Large intestine (tissue), 3 donors: Measurements from ENCODE around the gene CBFA2T3. TPM values are rescaled to one million over a fixed set of nuclear protein-coding genes. Genes with fewer than 3 reads are reported as not detected.

Source experiments
- DNase-seq, 2 donors: peaks; one replicate each; pipeline versions ENCODE4 v3.0.0 to v3.0.0-alpha.2; 2013
- H3K27ac ChIP-seq: one replicate; pipeline ENCODE4 v1.5.1; 2013; ENCODE audit warnings: low read length
- H3K27me3 ChIP-seq: 2 replicates; pipeline ENCODE4 v1.6.1; 2013; ENCODE audit warnings: low read length; ENCODE audit not compliant: control insufficient read depth, insufficient read depth
- H3K36me3 ChIP-seq: 2 replicates; pipeline ENCODE4 v1.6.1; 2013; ENCODE audit warnings: low read length; ENCODE audit not compliant: control insufficient read depth, insufficient read depth
- H3K4me1 ChIP-seq: one replicate; pipeline ENCODE4 v1.6.1; 2013; ENCODE audit warnings: low read length; ENCODE audit not compliant: control insufficient read depth, insufficient read depth
- H3K4me3 ChIP-seq: one replicate; pipeline ENCODE4 v1.5.1; 2013; ENCODE audit warnings: low read length
- H3K9me3 ChIP-seq: one replicate; pipeline ENCODE4 v1.6.1; 2013; ENCODE audit warnings: mild to moderate bottlenecking, low read depth, low read length, moderate library complexity; ENCODE audit not compliant: control insufficient read depth
- WGBS: methylation state at CpG from one replicate; pipeline ENCODE4 v1.1.5; 2013; ENCODE audit warnings: low lambda C conversion rate; ENCODE audit not compliant: insufficient coverage; 5-methylcytosine and 5-hydroxymethylcytosine counted together
- polyA plus RNA-seq: library from polyadenylated mRNA; unstranded; fragments of 120-200 nt; gene quantifications from one replicate; pipeline ENCODE4 v1.2.1, GENCODE V29; 2013

CBFA2T3 gene
- polyA plus RNA-seq, 1 donor, result 7.4 TPM

- no peak for DNase-seq
- peaks cover 44% of the 10 kb centered on the region for H3K36me3 ChIP-seq
Observed at GRCh38 chr16:88840600-88841215, 136.3 kb downstream of the CBFA2T3 start.

DNA sequence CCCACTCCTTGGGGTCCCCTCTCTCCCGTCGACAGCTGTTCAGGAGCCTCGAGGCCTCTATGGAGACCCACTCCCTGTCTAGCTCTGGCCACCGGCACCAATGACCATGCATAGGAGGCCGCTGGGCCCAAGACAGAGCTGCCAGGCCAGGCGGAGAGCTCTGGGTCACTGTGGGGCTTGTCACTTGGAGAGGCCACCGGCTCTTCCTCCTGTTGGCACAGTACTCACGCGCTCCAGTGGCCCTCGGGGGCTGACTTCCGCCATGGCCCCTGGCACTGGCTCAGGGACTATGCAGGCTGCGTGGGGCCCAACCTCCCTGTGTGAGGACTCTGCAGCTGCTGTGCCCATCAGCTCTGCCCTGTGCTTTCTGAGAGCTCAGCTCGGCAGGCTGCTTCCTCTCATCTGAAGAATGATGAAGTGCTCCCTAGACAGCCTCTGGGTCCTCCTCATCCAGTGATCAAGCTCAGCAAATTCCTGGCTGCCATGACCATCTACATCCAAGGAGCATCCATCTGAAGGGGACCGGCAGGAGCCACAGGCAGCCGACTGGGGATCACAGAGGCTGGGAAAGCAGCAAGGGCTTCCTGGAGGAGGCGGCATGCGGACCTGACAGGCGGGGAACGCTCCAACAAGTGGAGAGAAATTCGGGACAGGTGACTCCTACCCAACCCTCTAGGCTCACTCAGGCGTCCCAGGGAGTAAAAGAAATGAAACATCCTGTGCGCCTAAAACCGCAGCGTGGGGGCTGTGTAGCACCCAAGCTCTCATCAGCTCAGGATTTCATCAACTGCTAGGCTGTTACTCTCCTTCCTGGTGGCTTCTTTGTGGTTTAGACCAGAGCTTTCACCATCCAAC lies 137.0 kb downstream of the CBFA2T3 start:
- no peaks in the 10 kb centered on the region for H3K4me1 ChIP-seq
- no peaks in the 10 kb centered on the region for H3K9me3 ChIP-seq
- no peak overlapping the region for H3K27ac ChIP-seq
- H3K4me3 ChIP-seq, result no peak overlapping the region
- no peaks in the 10 kb centered on the region for H3K27me3 ChIP-seq
- no CpG with 5 or more reads among the region's 24 CpGs for WGBS
- DNase-seq, result no peak
- peaks cover 50% of the 10 kb centered on the region for H3K36me3 ChIP-seq

More at GRCh38 chr16:88840600-88841215, 136.3 kb downstream of the CBFA2T3 start:
- no peak overlapping the region for H3K27ac ChIP-seq
- no peaks in the 10 kb centered on the region for H3K27me3 ChIP-seq
- WGBS, result no CpG with 5 or more reads among the region's 30 CpGs
- H3K9me3 ChIP-seq, result no peaks in the 10 kb centered on the region
- H3K4me3 ChIP-seq, result no peak overlapping the region
- H3K4me1 ChIP-seq, result no peaks in the 10 kb centered on the region

DNA sequence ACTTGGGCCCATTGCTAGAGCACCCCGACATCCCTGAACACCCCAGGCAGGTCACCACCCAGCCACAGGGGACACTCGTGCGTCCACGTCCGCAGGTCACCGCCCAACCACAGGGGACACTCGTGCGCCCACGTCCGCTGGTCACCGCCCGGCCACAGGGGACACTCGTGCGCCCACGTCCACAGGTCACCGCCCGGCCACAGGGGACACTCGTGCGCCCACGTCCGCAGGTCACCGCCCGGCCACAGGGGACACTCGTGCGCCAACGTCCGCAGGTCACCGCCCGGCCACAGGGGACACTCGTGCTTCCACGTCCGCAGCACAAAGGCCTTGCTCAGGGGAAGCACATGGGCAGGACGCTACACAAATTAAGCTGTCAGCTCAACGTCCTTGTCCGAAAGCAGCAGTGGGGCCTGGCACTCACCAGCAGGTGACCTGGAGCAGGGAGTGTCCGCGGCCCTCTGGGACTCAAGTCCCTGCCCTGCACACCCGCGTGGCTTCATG lies 137.9 kb downstream of the CBFA2T3 start:
- no CpG with 5 or more reads among the region's 39 CpGs for WGBS
- H3K4me3 ChIP-seq, result no peak overlapping the region
- peaks cover 54% of the 10 kb centered on the region for H3K36me3 ChIP-seq
- DNase-seq, result no peak
- H3K27ac ChIP-seq, result no peak overlapping the region
- H3K27me3 ChIP-seq, result no peaks in the 10 kb centered on the region
- no peaks in the 10 kb centered on the region for H3K4me1 ChIP-seq
- no peaks in the 10 kb centered on the region for H3K9me3 ChIP-seq

GRCh38 chr16:88838566-88838965 lies 138.4 kb downstream of the CBFA2T3 start:
- Histone ChIP-seq H3K27me3 (no peaks in the 10 kb centered on the region), H3K9me3 (no peaks in the 10 kb centered on the region), H3K36me3 (peaks cover 54% of the 10 kb centered on the region), H3K4me1 (no peaks in the 10 kb centered on the region), H3K27ac (no peak overlapping the region), H3K4me3 (no peak overlapping the region)
- no CpG with 5 or more reads among the region's 19 CpGs for WGBS
- no peak for DNase-seq

DNA sequence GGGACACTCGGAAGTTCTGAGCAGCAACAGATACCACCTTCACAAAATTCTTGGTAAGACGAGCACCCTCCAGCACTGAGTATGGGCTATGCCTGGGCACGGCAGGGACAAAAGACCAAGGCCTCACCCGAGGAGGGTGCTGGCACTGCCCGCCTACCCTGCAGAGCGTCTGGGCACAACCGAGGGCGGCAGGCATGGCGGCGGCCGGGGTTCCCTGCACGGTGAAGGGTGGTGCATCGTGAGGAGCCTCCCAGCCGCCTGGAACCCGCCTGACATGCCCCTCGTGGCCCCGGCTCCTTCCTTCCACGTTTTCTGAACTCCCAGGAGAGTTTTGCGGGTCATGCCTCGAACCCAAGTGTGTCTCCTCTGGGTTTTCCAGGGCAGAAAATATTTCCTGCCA lies 139.2 kb downstream of the CBFA2T3 start:
- DNase-seq, result no peak
- H3K27me3 ChIP-seq, result no peaks in the 10 kb centered on the region
- peaks cover 54% of the 10 kb centered on the region for H3K36me3 ChIP-seq
- no CpG with 5 or more reads among the region's 20 CpGs for WGBS
- H3K4me1 ChIP-seq, result no peaks in the 10 kb centered on the region
- no peak overlapping the region for H3K27ac ChIP-seq
- H3K9me3 ChIP-seq, result no peaks in the 10 kb centered on the region
- no peak overlapping the region for H3K4me3 ChIP-seq

DNA sequence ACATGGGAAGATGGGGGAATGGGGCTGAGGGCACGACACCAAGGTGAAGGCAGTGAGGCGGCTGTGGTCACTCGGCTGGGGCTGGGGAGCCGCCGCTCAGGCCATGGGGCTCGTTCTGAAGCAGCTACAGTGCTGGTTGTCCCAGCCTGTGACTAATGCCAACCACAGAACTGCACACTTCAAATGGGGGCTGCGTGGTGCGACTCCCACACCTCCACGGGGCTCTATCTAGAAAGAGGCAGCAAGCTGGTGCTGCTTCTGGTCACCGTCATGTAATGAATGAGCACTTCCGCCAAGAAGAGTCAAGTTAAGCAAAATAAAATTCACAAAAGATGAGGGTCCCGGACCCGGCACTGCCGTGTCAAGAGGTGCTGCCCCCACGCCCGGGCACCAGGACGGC lies 140.2 kb downstream of the CBFA2T3 start:
- no CpG with 5 or more reads among the region's 17 CpGs for WGBS
- Histone ChIP-seq H3K9me3 (no peaks in the 10 kb centered on the region), H3K4me3 (no peak overlapping the region), H3K27ac (no peak overlapping the region), H3K36me3 (peaks cover 48% of the 10 kb centered on the region), H3K27me3 (no peaks in the 10 kb centered on the region), H3K4me1 (no peaks in the 10 kb centered on the region)
- DNase-seq, result no peak

GRCh38 chr16:88835818-88836217 lies 141.2 kb downstream of the CBFA2T3 start:
- Histone ChIP-seq H3K9me3 (no peaks in the 10 kb centered on the region), H3K4me1 (no peaks in the 10 kb centered on the region), H3K27me3 (no peaks in the 10 kb centered on the region), H3K4me3 (no peak overlapping the region), H3K27ac (no peak overlapping the region), H3K36me3 (peaks cover 39% of the 10 kb centered on the region)
- no peak for DNase-seq
- WGBS, result no CpG with 5 or more reads among the region's 33 CpGs

DNA sequence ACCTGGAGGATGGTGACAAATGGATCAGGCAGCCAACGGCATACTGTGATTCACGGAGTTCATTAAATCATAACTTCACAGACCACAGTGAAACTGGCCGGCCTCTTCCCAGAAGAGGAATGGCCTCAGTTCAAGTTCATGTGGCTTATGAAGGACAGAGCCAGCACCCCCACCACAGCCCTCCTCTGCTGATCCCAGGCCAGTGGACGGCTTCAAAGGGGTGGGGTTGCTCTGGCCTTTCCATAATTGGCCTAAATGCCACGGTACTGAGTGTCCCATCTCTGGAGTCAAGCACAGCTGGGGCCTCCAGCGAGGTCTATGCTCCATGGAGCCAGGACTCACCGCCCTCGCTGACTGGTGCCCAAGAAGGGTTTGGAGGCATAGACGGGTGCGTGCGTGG lies 141.6 kb downstream of the CBFA2T3 start:
- Histone ChIP-seq H3K36me3 (peaks cover 34% of the 10 kb centered on the region), H3K4me1 (no peaks in the 10 kb centered on the region), H3K27ac (no peak overlapping the region), H3K27me3 (no peaks in the 10 kb centered on the region), H3K4me3 (no peak overlapping the region), H3K9me3 (no peaks in the 10 kb centered on the region)
- WGBS, result no CpG with 5 or more reads among the region's 11 CpGs
- DNase-seq, result no peak

GRCh38 chr16:88834670-88835069 lies 142.3 kb downstream of the CBFA2T3 start:
- Histone ChIP-seq H3K27me3 (no peaks in the 10 kb centered on the region), H3K4me1 (no peaks in the 10 kb centered on the region), H3K4me3 (no peak overlapping the region), H3K27ac (no peak overlapping the region), H3K36me3 (peaks cover 28% of the 10 kb centered on the region), H3K9me3 (no peaks in the 10 kb centered on the region)
- WGBS, result no CpG with 5 or more reads among the region's 13 CpGs
- DNase-seq, result no peak

- Histone ChIP-seq H3K27ac (no peak overlapping the region), H3K4me3 (no peak overlapping the region), H3K27me3 (no peaks in the 10 kb centered on the region), H3K4me1 (no peaks in the 10 kb centered on the region), H3K36me3 (peaks cover 20% of the 10 kb centered on the region), H3K9me3 (no peaks in the 10 kb centered on the region)
- DNase-seq, result no peak
- no CpG with 5 or more reads among the region's 13 CpGs for WGBS
Observed at GRCh38 chr16:88833086-88833485, 143.9 kb downstream of the CBFA2T3 start.
